GM12892 (cell line): ENCODE measurements around the gene PDZD2.

Experiments used
- POLR2A ChIP-seq: IDR thresholded peaks from 2 replicates; pipeline ENCODE4 v1.6.1; 2011; ENCODE audit warnings: low read depth, low read length, control low read depth
- POLR2AphosphoS5 ChIP-seq: IDR thresholded peaks from 2 replicates; pipeline ENCODE4 v1.6.1; 2011; ENCODE audit warnings: low read depth, low read length, control low read depth
- TAF1 ChIP-seq: IDR thresholded peaks from 2 replicates; pipeline ENCODE4 v1.6.1; 2011; ENCODE audit warnings: low read depth, mild to moderate bottlenecking, control low read depth, low read length, borderline replicate concordance

- TF ChIP-seq POLR2AphosphoS5 (no peak), TAF1 (no peak), POLR2A (no peak)
These were observed 450.4 kb downstream of the PDZD2 start for GRCh38 chr5:32089146-32090000.
